Gastroesophageal sphincter (tissue), 3 donors: Measurements from ENCODE around the gene SETD5.

Experiments
- EP300 ChIP-seq: sonication (generic); formaldehyde crosslinking; IDR thresholded peaks from one replicate; pipeline ENCODE4 v1.6.1; 2017; ENCODE audit warnings: antibody characterized with exemption, mild to moderate bottlenecking
- POLR2AphosphoS5 ChIP-seq: sonication (generic); formaldehyde crosslinking; IDR thresholded peaks from one replicate; pipeline ENCODE4 v1.6.1; 2017; ENCODE audit warnings: antibody characterized with exemption
- TF ChIP-seq, protein P1 (sequence below), 4 experiments: fragments of 200-600 bp in 2 of 4; fragments of 450-650 bp in 2 of 4; sonication (generic) in 1 of 4; IDR thresholded peaks; one replicate each; pipeline ENCODE4 v1.5.1; 2017 to 2019; ENCODE audit warnings: antibody characterized with exemption in 4 of 4, mild to moderate bottlenecking in 2 of 4, moderate library complexity in 2 of 4

GRCh38 chr3:9397332-9397905 is at the start of gene SETD5:
- TF ChIP-seq, protein P1, sequence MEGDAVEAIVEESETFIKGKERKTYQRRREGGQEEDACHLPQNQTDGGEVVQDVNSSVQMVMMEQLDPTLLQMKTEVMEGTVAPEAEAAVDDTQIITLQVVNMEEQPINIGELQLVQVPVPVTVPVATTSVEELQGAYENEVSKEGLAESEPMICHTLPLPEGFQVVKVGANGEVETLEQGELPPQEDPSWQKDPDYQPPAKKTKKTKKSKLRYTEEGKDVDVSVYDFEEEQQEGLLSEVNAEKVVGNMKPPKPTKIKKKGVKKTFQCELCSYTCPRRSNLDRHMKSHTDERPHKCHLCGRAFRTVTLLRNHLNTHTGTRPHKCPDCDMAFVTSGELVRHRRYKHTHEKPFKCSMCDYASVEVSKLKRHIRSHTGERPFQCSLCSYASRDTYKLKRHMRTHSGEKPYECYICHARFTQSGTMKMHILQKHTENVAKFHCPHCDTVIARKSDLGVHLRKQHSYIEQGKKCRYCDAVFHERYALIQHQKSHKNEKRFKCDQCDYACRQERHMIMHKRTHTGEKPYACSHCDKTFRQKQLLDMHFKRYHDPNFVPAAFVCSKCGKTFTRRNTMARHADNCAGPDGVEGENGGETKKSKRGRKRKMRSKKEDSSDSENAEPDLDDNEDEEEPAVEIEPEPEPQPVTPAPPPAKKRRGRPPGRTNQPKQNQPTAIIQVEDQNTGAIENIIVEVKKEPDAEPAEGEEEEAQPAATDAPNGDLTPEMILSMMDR (IDR thresholded peaks at IDR 0.05), result peak in 1 of 4 experiments; percentile 27
- no peak for TF ChIP-seq EP300
- TF ChIP-seq POLR2AphosphoS5, result peak; percentile 99
